Measurements from ENCODE around the gene ICE2. TPM values are rescaled to one million over a fixed set of nuclear protein-coding genes. Genes with fewer than 3 reads are reported as not detected.
A peak's percentile ranks its signal among the peaks of the same experiment; 100 is the strongest.

ICE2 gene
- total RNA-seq, 3 donors from 2014 or later, result 31.5 to 47.5 (median 36.3) TPM

DNA sequence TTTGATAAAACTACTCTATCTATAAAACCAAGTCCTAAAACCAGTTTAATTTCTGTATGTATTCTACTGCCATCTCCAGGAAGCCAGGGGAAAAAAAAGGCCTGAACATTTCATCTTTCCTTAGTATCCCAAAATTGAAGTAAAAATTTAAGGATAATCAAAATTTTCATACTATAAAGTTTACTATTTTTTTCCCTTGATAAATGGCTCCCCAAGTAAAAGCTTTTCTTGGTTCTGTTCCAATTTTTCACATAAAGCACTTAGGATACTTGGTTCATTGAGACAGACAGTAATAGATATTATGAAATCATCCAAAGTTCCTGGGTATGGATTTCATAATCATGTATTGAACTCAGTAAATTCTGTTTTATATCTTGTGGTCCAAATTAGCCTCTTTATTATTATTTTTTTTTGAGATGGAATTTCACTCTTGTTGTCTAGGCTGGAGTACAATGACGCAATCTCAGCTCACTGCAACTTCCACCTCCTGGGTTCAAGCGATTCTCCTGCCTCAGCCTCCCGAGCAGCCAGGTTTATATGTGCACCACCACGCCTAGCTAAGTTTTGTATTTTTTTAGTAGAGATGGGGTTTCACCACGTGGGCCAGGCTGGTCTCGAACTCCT lies 34.5 kb downstream of the ICE2 start:
- intact Hi-C loops (cut with DNase I, micrococcal nuclease), result loop anchor here in 1 of 2 donors (5.0 kb wide), 1 partner anchor 82 kb away; no protein-coding TSS in a partner anchor
- DNase-seq, result no peak
- no peak for ATAC-seq
- Histone ChIP-seq H3K4me1 (ENCODE audit: low read depth) (peaks cover 3% of the 10 kb centered on the region), H3K36me3 (ENCODE audit: low read depth) (no peaks in the 10 kb centered on the region), H3K9me3 (no peaks in the 10 kb centered on the region), H3K4me3 (no peak overlapping the region)
- TF ChIP-seq, protein P1, sequence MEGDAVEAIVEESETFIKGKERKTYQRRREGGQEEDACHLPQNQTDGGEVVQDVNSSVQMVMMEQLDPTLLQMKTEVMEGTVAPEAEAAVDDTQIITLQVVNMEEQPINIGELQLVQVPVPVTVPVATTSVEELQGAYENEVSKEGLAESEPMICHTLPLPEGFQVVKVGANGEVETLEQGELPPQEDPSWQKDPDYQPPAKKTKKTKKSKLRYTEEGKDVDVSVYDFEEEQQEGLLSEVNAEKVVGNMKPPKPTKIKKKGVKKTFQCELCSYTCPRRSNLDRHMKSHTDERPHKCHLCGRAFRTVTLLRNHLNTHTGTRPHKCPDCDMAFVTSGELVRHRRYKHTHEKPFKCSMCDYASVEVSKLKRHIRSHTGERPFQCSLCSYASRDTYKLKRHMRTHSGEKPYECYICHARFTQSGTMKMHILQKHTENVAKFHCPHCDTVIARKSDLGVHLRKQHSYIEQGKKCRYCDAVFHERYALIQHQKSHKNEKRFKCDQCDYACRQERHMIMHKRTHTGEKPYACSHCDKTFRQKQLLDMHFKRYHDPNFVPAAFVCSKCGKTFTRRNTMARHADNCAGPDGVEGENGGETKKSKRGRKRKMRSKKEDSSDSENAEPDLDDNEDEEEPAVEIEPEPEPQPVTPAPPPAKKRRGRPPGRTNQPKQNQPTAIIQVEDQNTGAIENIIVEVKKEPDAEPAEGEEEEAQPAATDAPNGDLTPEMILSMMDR (IDR thresholded peaks at IDR 0.05), result no peak

DNA sequence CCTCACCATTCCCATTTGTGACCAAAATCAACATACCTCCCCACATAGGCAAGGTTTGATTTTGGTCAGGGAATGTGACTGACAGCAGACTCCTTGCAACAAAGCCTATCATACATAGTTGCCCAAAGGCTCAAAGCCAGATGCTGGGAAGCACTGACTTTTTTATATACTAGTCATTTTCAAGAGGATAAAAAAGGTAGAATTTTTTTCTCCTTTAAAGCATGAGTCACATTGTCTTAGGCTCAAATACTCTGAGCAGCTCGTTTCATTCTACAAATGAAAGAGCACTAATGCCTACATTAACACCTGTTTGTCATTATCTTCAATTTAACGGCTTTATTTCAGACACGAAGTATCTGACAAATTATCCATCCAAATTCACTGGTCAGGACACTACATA lies 36.2 kb downstream of the ICE2 start:
- Histone ChIP-seq H3K36me3 (ENCODE audit: low read depth) (no peaks in the 10 kb centered on the region), H3K9me3 (no peaks in the 10 kb centered on the region), H3K4me3 (no peak overlapping the region), H3K4me1 (ENCODE audit: low read depth) (peaks cover 3% of the 10 kb centered on the region)
- no peak for DNase-seq
- intact Hi-C loops (cut with DNase I, micrococcal nuclease), result loop anchor here in 1 of 2 donors (5.0 kb wide), 1 partner anchor 80 kb away; no protein-coding TSS in a partner anchor
- TF ChIP-seq, protein P1 (IDR thresholded peaks at IDR 0.05), result no peak
- no peak for ATAC-seq

DNA sequence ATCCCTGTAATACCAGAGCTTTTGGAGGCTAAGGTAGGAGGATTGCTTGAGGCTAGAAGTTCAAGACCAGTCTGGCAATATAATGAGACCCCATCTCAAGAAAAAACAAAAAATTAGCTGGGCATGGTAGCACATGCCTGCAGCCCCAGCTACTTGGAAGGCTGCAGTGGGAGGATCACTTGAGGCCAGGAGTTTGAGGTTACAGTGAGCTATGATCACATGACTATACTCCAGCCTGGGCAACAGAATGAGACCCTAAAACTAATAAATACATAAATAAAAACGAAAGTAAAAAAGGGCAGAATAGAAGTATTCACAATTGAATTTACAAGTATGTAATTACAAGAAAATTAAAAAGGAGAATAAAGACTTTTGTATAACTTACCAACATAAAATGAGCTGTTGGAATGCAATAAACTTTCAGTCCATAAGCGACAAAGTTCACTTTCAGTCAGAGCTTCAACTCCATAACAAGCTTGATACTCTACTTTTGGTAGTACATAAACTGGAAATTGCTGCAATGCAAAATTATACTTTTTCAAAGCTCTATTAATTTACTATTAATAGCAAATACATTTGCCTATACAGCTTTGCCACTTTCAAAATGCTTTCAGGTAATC lies 36.8 kb downstream of the ICE2 start:
- intact Hi-C loops (cut with DNase I, micrococcal nuclease), result loop anchor here in 1 of 2 donors (5.0 kb wide), 1 partner anchor 80 kb away; no protein-coding TSS in a partner anchor
- no peaks in the 10 kb centered on the region for H3K9me3 ChIP-seq
- TF ChIP-seq, protein P1 (IDR thresholded peaks at IDR 0.05), result no peak
- DNase-seq (no peak), ATAC-seq (peak; percentile 62)
- H3K4me1 ChIP-seq (ENCODE audit: low read depth), result peaks cover 3% of the 10 kb centered on the region
- H3K4me3 ChIP-seq, result no peak overlapping the region
- H3K36me3 ChIP-seq (ENCODE audit: low read depth), result no peaks in the 10 kb centered on the region

DNA sequence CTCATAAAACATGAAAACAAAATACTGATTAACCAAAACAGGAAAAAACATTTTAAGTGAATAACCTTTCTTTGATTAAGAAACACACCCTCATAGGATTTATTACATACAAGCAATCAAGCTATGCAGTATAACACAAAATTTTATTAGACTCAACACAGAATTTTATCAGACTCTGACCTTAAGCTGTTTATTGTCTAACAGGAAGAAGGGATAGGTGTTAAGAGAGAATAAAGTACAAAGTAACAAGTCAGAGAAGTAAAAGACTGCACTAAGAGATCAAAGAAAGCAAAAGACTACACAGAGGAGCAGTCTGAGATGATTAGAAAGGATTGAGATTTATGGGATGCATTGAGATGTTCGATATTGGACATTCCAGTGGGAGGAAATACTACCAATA lies 37.6 kb downstream of the ICE2 start:
- Histone ChIP-seq H3K9me3 (no peaks in the 10 kb centered on the region), H3K36me3 (ENCODE audit: low read depth) (no peaks in the 10 kb centered on the region), H3K4me1 (ENCODE audit: low read depth) (peaks cover 3% of the 10 kb centered on the region), H3K4me3 (no peak overlapping the region)
- TF ChIP-seq, protein P1 (IDR thresholded peaks at IDR 0.05), result no peak
- intact Hi-C loops (cut with DNase I, micrococcal nuclease), result loop anchor here in 1 of 2 donors (5.0 kb wide), 1 partner anchor 79 kb away; no protein-coding TSS in a partner anchor
- ATAC-seq (peak; percentile 86), DNase-seq (no peak)

DNA sequence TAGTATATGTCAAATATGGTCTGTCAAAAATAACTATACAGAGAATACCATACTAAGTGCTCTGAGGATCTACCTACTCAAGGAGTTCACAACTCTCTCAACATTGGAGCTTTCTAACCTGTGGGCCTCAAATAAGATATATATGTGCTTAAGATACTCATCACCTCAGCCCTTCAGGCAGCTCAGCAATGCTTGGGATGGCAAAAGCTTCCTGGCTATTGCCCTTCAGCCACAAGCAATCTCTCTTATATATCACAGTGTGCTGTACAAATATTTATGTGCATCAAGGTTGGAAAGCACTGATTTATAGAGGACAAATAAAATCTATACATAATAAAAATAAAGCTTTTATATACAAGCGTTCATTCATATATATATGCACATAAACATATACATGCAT lies 40.3 kb downstream of the ICE2 start:
- no peak overlapping the region for H3K4me3 ChIP-seq
- H3K36me3 ChIP-seq (ENCODE audit: low read depth), result no peaks in the 10 kb centered on the region
- TF ChIP-seq, protein P1 (IDR thresholded peaks at IDR 0.05), result no peak
- ATAC-seq, result no peak
- H3K4me1 ChIP-seq (ENCODE audit: low read depth), result peaks cover 3% of the 10 kb centered on the region
- no peak for DNase-seq
- H3K9me3 ChIP-seq, result no peaks in the 10 kb centered on the region
- intact Hi-C loops (cut with DNase I, micrococcal nuclease), result no loop called here

Measured in mucosa of descending colon (tissue), 3 donors.